DOHH2 (cell line): ENCODE results near the gene GPR160.

Source experiments
- H3F3A ChIP-seq: fragments of 200-600 bp; sonication (generic), shearing (Covaris generic); 2 replicates; pipeline ENCODE4 v1.6.0; 2016; ENCODE audit warnings: antibody characterized with exemption, mild to moderate bottlenecking; ENCODE audit not compliant: control insufficient read depth, insufficient read depth
- H3K27ac ChIP-seq: fragments of 200-600 bp; sonication (generic); 2 replicates; pipeline ENCODE4 v1.5.1; 2014; ENCODE audit warnings: low read depth, mild to moderate bottlenecking, low read length, moderate library complexity
- H3K27me3 ChIP-seq: fragments of 200-600 bp; sonication (generic); 2 replicates; pipeline ENCODE4 v1.6.1; 2014; ENCODE audit warnings: mild to moderate bottlenecking, low read length, mixed read lengths; ENCODE audit not compliant: control insufficient read depth
- H3K36me3 ChIP-seq: fragments of 200-600 bp; sonication (generic); 2 replicates; pipeline ENCODE4 v1.6.1; 2014; ENCODE audit warnings: mild to moderate bottlenecking, low read length, moderate library complexity, mixed read lengths; ENCODE audit not compliant: control insufficient read depth
- H3K4me1 ChIP-seq: fragments of 200-600 bp; sonication (generic); 2 replicates; pipeline ENCODE4 v1.6.1; 2014; ENCODE audit warnings: mild to moderate bottlenecking, low read length, mixed read lengths; ENCODE audit not compliant: control insufficient read depth
- H3K4me2 ChIP-seq: fragments of 200-600 bp; sonication (generic); 2 replicates; pipeline ENCODE4 v1.6.0; 2014; ENCODE audit warnings: mild to moderate bottlenecking, low read length, moderate library complexity
- H3K4me3 ChIP-seq: fragments of 200-600 bp; sonication (generic); 2 replicates; pipeline ENCODE4 v1.5.1; 2014; ENCODE audit warnings: mild to moderate bottlenecking, low read length, mixed read lengths
- H3K79me2 ChIP-seq: fragments of 200-600 bp; sonication (generic); 2 replicates; pipeline ENCODE4 v1.6.1; 2014; ENCODE audit warnings: mild to moderate bottlenecking, low read length, mixed read lengths; ENCODE audit not compliant: control insufficient read depth
- H3K9me2 ChIP-seq: fragments of 200-600 bp; sonication (generic); replicated peaks from 2 replicates; pipeline ENCODE4 v1.6.1; 2014; ENCODE audit warnings: mild to moderate bottlenecking, low read length, mixed read lengths; ENCODE audit not compliant: control insufficient read depth
- H3K9me3 ChIP-seq: fragments of 200-600 bp; sonication (generic); 2 replicates; pipeline ENCODE4 v1.6.1; 2014; ENCODE audit warnings: antibody characterized with exemption, low read length, mixed read lengths; ENCODE audit not compliant: control insufficient read depth, insufficient read depth
- H4K20me1 ChIP-seq: fragments of 200-600 bp; sonication (generic); 2 replicates; pipeline ENCODE4 v1.6.0; 2014; ENCODE audit warnings: low read depth, mild to moderate bottlenecking, antibody characterized with exemption, low read length, moderate library complexity; ENCODE audit not compliant: control insufficient read depth, insufficient read depth
- CTCF ChIP-seq: fragments of 200-600 bp; sonication (generic); IDR thresholded peaks from one replicate; pipeline ENCODE4 v1.5.1; 2014; ENCODE audit warnings: antibody characterized with exemption, mild to moderate bottlenecking, low read depth, low read length; ENCODE audit not compliant: poor library complexity, severe bottlenecking
- EZH2phosphoT487 ChIP-seq: fragments of 200-600 bp; sonication (generic); IDR thresholded peaks from 2 replicates; pipeline ENCODE4 v1.6.1; 2017; ENCODE audit warnings: borderline replicate concordance, mild to moderate bottlenecking, antibody characterized with exemption, low read length, moderate library complexity, mixed read lengths

The GPR160 gene

GRCh38 chr3:170059447-170059846 is 21.7 kb downstream of the GPR160 start:
- Histone ChIP-seq H3K4me2 (no peak overlapping the region), H3K27me3 (no peaks in the 10 kb centered on the region), H3F3A (peaks cover 4% of the 10 kb centered on the region), H3K27ac (no peak overlapping the region), H3K4me3 (no peak overlapping the region), H3K9me3 (no peaks in the 10 kb centered on the region), H3K36me3 (peaks cover 15% of the 10 kb centered on the region), H3K4me1 (peaks cover 60% of the 10 kb centered on the region), H3K79me2 (peaks cover 12% of the 10 kb centered on the region), H3K9me2 (no peaks in the 10 kb centered on the region), H4K20me1 (no peaks in the 10 kb centered on the region)
- TF ChIP-seq EZH2phosphoT487 (no peak), CTCF (no peak)

- Histone ChIP-seq H3K4me2 (no peak overlapping the region), H3K9me2 (no peaks in the 10 kb centered on the region), H3K79me2 (no peaks in the 10 kb centered on the region), H3K4me1 (peaks cover 34% of the 10 kb centered on the region), H4K20me1 (no peaks in the 10 kb centered on the region), H3K9me3 (no peaks in the 10 kb centered on the region), H3K36me3 (peaks cover 6% of the 10 kb centered on the region), H3K27ac (no peak overlapping the region), H3K4me3 (no peak overlapping the region), H3K27me3 (no peaks in the 10 kb centered on the region), H3F3A (peaks cover 3% of the 10 kb centered on the region; the same call in 1 of the 2 replicates)
- no peak for TF ChIP-seq CTCF
- TF ChIP-seq EZH2phosphoT487, result no peak
Measured at GRCh38 chr3:170062068-170062467, 24.3 kb downstream of the GPR160 start.

DNA sequence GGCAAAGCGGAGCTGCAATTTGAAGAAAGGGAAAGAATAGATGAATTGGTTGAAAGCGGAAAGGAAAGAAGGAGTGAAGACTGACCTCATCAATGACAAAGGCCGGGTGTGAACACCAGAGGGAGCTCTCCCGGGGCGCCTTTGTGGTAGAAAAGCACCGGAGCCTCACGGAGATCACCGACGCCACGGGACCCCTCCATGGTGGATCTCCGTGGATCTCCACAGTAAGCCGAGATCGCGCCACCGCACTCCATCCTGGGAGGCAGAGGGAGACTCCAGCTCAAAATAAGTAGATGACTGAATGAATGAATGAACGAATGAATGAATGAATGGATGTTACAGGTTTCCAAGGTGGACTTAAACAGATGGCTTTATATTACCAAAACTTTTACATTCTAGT is 25.0 kb downstream of the GPR160 start:
- Histone ChIP-seq H4K20me1 (no peaks in the 10 kb centered on the region), H3K36me3 (no peaks in the 10 kb centered on the region; the same call in 1 of the 2 replicates), H3K9me2 (no peaks in the 10 kb centered on the region), H3K27me3 (no peaks in the 10 kb centered on the region), H3K4me1 (peaks cover 27% of the 10 kb centered on the region), H3K27ac (no peak overlapping the region), H3K4me3 (no peak overlapping the region), H3K4me2 (no peak overlapping the region), H3K79me2 (no peaks in the 10 kb centered on the region), H3K9me3 (no peaks in the 10 kb centered on the region), H3F3A (peaks cover 3% of the 10 kb centered on the region; the same call in 1 of the 2 replicates)
- no peak for TF ChIP-seq EZH2phosphoT487
- TF ChIP-seq CTCF, result peak; percentile 48
